MM.1S (cell line): ENCODE measurements around the gene WWC2.
A peak's percentile ranks its signal among the peaks of the same experiment; 100 is the strongest.

Experiments
- DNase-seq: peaks from one replicate; pipeline ENCODE4 v3.0.0-alpha.2; 2015
- H2AFZ ChIP-seq: fragments of 300-600 bp; sonication (generic); 2 replicates; pipeline ENCODE4 v1.6.0; 2016; ENCODE audit warnings: antibody characterized with exemption, low read length
- H3F3A ChIP-seq: fragments of 300-600 bp; sonication (generic); 2 replicates; pipeline ENCODE4 v1.6.1; 2016; ENCODE audit warnings: mild to moderate bottlenecking, antibody characterized with exemption, low read length, moderate library complexity, mixed read lengths; ENCODE audit not compliant: insufficient read depth
- H3K27ac ChIP-seq: fragments of 300-600 bp; sonication (generic); 2 replicates; pipeline ENCODE4 v1.5.1; 2016; ENCODE audit warnings: mild to moderate bottlenecking, low read length
- H3K27me3 ChIP-seq: fragments of 300-600 bp; sonication (generic); replicated peaks from 2 replicates; pipeline ENCODE4 v1.6.0; 2016; ENCODE audit warnings: low read length; ENCODE audit not compliant: insufficient read depth
- H3K36me3 ChIP-seq: fragments of 300-600 bp; sonication (generic); replicated peaks from 2 replicates; pipeline ENCODE4 v1.6.1; 2016; ENCODE audit warnings: mild to moderate bottlenecking, low read length, mixed read lengths; ENCODE audit not compliant: insufficient read depth
- H3K4me1 ChIP-seq: fragments of 300-600 bp; sonication (generic); 2 replicates; pipeline ENCODE4 v1.6.1; 2016; ENCODE audit warnings: low read length, mixed read lengths
- H3K4me2 ChIP-seq: fragments of 300-600 bp; sonication (generic); 2 replicates; pipeline ENCODE4 v1.6.0; 2016; ENCODE audit warnings: low read depth, low read length
- H3K4me3 ChIP-seq: fragments of 300-600 bp; sonication (generic); 2 replicates; pipeline ENCODE4 v1.5.1; 2016; ENCODE audit warnings: low read length, mixed read lengths
- H3K79me2 ChIP-seq: fragments of 300-600 bp; sonication (generic); 2 replicates; pipeline ENCODE4 v1.6.1; 2016; ENCODE audit warnings: mixed run types, low read length, mixed read lengths
- H3K9ac ChIP-seq: fragments of 300-600 bp; sonication (generic); 2 replicates; pipeline ENCODE4 v1.6.1; 2016; ENCODE audit warnings: low read length, mixed read lengths
- H3K9me2 ChIP-seq: fragments of 300-600 bp; sonication (generic); replicated peaks from 2 replicates; pipeline ENCODE4 v1.6.1; 2016; ENCODE audit warnings: mild to moderate bottlenecking, low read length, mixed read lengths; ENCODE audit not compliant: insufficient read depth
- H3K9me3 ChIP-seq: fragments of 300-600 bp; sonication (generic); replicated peaks from 2 replicates; pipeline ENCODE4 v1.6.1; 2016; ENCODE audit warnings: mild to moderate bottlenecking, low read length, mixed read lengths; ENCODE audit not compliant: insufficient read depth
- H4K20me1 ChIP-seq: fragments of 300-600 bp; sonication (generic); 2 replicates; pipeline ENCODE4 v1.6.1; 2016; ENCODE audit warnings: mild to moderate bottlenecking, low read length, moderate library complexity, mixed read lengths; ENCODE audit not compliant: insufficient read depth
- EZH2 ChIP-seq: fragments of 300-600 bp; sonication (generic); optimal IDR thresholded peaks from 2 replicates; pipeline ENCODE3; 2017; ENCODE audit warnings: low read depth, mild to moderate bottlenecking, antibody characterized with exemption, low read length, mixed read lengths
- EZH2phosphoT487 ChIP-seq: fragments of 300-600 bp; sonication (generic); IDR thresholded peaks from 2 replicates; pipeline ENCODE4 v1.6.1; 2018; ENCODE audit warnings: antibody characterized with exemption, low read length
- TF ChIP-seq, protein P1 (sequence below): fragments of 300-600 bp; sonication (generic); IDR thresholded peaks from 2 replicates; pipeline ENCODE4 v1.5.1; 2016; ENCODE audit warnings: antibody characterized with exemption, low read length, mixed read lengths

The WWC2 gene

DNA sequence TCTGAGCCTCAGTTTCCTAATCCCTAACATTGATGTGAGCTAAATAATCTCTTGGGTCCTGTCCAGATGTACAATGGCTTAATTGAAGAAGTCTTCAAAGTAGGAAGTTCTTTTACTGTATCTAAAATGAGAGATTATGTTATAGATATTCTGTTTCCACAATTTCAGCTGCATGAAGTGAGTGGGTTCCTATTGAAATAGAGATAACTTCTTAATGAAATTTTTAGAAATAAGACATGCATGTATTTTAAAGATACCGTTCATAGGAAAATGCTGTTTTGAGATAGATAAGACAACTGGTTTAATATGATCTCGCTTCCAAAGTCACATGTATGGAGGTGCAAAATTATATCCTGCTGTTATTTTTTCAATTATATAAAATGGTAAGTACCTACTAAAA is 149.1 kb downstream of the WWC2 start:
- no peak for DNase-seq
- no peaks in the 10 kb centered on the region for H3K9me2 ChIP-seq
- H3K36me3 ChIP-seq, result no peaks in the 10 kb centered on the region
- H3K4me1 ChIP-seq, result no peaks in the 10 kb centered on the region
- no peak for TF ChIP-seq EZH2
- TF ChIP-seq, protein P1, sequence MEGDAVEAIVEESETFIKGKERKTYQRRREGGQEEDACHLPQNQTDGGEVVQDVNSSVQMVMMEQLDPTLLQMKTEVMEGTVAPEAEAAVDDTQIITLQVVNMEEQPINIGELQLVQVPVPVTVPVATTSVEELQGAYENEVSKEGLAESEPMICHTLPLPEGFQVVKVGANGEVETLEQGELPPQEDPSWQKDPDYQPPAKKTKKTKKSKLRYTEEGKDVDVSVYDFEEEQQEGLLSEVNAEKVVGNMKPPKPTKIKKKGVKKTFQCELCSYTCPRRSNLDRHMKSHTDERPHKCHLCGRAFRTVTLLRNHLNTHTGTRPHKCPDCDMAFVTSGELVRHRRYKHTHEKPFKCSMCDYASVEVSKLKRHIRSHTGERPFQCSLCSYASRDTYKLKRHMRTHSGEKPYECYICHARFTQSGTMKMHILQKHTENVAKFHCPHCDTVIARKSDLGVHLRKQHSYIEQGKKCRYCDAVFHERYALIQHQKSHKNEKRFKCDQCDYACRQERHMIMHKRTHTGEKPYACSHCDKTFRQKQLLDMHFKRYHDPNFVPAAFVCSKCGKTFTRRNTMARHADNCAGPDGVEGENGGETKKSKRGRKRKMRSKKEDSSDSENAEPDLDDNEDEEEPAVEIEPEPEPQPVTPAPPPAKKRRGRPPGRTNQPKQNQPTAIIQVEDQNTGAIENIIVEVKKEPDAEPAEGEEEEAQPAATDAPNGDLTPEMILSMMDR, result no peak
- no peak for TF ChIP-seq EZH2phosphoT487
- no peaks in the 10 kb centered on the region for H3K79me2 ChIP-seq
- H3K4me3 ChIP-seq, result no peak overlapping the region
- no peak overlapping the region for H3K4me2 ChIP-seq
- H4K20me1 ChIP-seq, result no peaks in the 10 kb centered on the region
- no peak overlapping the region for H3K27ac ChIP-seq
- H3K27me3 ChIP-seq, result no peaks in the 10 kb centered on the region
- no peak overlapping the region for H3K9ac ChIP-seq
- H3K9me3 ChIP-seq, result no peaks in the 10 kb centered on the region
- H3F3A ChIP-seq, result no peaks in the 10 kb centered on the region
- H2AFZ ChIP-seq, result no peak overlapping the region

DNA sequence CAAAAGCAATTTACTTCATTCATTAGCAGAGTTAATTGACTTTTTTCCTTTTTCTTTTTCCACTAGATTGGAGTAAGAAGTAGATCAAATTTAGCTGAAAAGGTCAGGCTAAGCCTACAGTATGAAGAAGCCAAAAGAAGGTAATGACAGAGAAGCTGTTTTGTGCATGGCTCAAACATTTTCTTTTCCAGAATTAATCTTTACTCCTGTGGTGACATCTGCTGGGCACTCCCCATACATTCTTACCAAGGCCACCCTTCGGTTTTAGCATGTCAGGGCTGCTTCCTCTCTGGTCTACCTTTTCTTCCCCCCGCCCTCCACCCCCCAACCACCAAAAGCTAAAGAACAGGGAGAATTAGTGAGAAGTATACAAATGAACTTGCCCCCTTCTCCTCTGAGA is 150.8 kb downstream of the WWC2 start:
- Histone ChIP-seq H2AFZ (no peak overlapping the region), H3K79me2 (no peaks in the 10 kb centered on the region), H3K4me1 (no peaks in the 10 kb centered on the region), H3K27ac (no peak overlapping the region), H3F3A (no peaks in the 10 kb centered on the region), H4K20me1 (no peaks in the 10 kb centered on the region), H3K4me2 (no peak overlapping the region), H3K9me3 (no peaks in the 10 kb centered on the region), H3K36me3 (no peaks in the 10 kb centered on the region), H3K9ac (no peak overlapping the region), H3K4me3 (no peak overlapping the region), H3K9me2 (no peaks in the 10 kb centered on the region), H3K27me3 (no peaks in the 10 kb centered on the region)
- DNase-seq, result peak; percentile 42
- TF ChIP-seq, protein P1, result peak; percentile 48
- no peak for TF ChIP-seq EZH2

DNA sequence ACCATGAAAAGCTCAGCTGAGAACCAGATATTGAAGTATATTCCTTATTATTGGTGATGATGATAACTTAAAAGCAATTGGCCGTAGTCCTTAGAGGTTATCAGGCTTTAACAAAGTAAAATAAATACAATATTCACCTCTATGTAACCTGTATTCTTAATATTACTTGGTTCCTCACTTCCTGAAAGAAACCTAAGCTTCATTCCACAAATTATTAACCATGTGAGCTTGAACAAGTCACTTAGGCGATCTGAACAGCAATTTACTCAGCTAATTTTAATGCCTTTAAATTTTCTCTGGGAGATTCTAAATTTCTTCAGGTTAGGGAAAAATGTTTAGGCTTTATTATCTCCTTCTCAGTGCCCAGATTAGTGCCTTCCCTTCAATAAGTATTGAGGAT is 151.8 kb downstream of the WWC2 start:
- no peak overlapping the region for H3K27ac ChIP-seq

More for the DNA sequence above, 151.8 kb downstream of the WWC2 start:
- Histone ChIP-seq H3K9me2 (no peaks in the 10 kb centered on the region), H3K36me3 (no peaks in the 10 kb centered on the region), H3K79me2 (no peaks in the 10 kb centered on the region), H3K4me3 (no peak overlapping the region), H4K20me1 (no peaks in the 10 kb centered on the region), H3K4me1 (no peaks in the 10 kb centered on the region), H2AFZ (no peak overlapping the region), H3K9ac (no peak overlapping the region), H3F3A (no peaks in the 10 kb centered on the region), H3K9me3 (no peaks in the 10 kb centered on the region), H3K27me3 (no peaks in the 10 kb centered on the region), H3K4me2 (no peak overlapping the region)
- no peak for TF ChIP-seq EZH2
- TF ChIP-seq, protein P1, result no peak
- TF ChIP-seq EZH2phosphoT487, result no peak
- DNase-seq, result no peak
